ENCODE measurements around the gene STK24. TPM values are rescaled to one million over a fixed set of nuclear protein-coding genes. Genes with fewer than 3 reads are reported as not detected.

STK24 gene
- total RNA-seq, 2 donors from 2014 or later: 115 to 125 TPM

DNA sequence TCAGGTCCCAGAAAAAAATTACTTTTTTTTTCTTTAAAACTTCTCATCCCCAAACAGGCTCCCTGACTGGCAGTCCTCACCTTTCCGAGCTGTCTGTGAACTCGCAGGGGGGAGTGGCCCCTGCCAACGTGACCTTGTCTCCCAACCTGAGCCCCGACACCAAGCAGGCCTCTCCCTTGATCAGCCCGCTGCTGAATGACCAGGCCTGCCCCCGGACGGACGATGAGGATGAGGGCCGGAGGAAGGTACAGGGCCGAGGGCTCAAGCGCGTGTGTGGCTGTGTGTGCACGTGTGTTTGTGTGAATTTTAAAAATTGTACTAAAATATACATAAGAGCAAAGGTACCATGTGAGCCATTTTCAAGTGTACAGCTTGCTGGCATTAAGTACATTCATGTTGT lies 167.6 kb downstream of the STK24 start:
- H3K4me1 Mint-ChIP-seq: peaks cover 6% of the 10 kb centered on the region

DNA sequence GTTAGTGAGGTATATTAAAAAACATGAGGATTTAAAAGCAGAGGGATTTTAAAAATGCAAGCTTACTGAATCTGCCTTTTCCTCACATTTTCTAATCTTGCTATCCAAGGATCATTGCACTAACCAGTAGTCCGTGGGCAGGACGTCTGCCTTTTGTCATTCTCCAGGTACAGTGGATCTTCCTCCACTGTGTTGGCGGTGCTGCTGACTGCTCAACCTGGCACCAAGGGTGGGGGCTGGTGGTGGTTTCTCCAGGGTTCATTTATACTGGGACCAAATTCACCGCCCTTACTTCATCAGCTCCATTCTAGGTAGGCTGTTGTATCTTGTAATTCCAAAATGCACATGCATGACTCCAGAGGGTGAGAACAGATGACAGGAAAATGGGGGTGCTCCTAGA lies 169.3 kb downstream of the STK24 start:
- Mint-ChIP-seq H3K27me3 (ENCODE audit: insufficient read depth) (no peaks in the 10 kb centered on the region), H3K36me3 (ENCODE audit: low read depth) (peaks cover 66% of the 10 kb centered on the region), H3K27ac (no peak overlapping the region), H3K9me3 (no peaks in the 10 kb centered on the region), H3K4me3 (no peak overlapping the region), H3K4me1 (peaks cover 6% of the 10 kb centered on the region)
- H3K36me3 ChIP-seq (ENCODE audit: control insufficient read depth, insufficient read depth, low read length): peaks cover 95% of the 10 kb centered on the region
- WGBS, 2 experiments (ENCODE audit: insufficient coverage in 1 of 2, insufficient read length in 1 of 2): 95 to 100% methylated on average over 4 of the region's 4 CpGs
- H3K27me3 ChIP-seq (ENCODE audit: control insufficient read depth, insufficient read depth, low read length, poor library complexity, severe bottlenecking): no peaks in the 10 kb centered on the region
- no peak overlapping the region for H3K27ac ChIP-seq (ENCODE audit: low read depth, low read length)
- TF ChIP-seq, protein P1, sequence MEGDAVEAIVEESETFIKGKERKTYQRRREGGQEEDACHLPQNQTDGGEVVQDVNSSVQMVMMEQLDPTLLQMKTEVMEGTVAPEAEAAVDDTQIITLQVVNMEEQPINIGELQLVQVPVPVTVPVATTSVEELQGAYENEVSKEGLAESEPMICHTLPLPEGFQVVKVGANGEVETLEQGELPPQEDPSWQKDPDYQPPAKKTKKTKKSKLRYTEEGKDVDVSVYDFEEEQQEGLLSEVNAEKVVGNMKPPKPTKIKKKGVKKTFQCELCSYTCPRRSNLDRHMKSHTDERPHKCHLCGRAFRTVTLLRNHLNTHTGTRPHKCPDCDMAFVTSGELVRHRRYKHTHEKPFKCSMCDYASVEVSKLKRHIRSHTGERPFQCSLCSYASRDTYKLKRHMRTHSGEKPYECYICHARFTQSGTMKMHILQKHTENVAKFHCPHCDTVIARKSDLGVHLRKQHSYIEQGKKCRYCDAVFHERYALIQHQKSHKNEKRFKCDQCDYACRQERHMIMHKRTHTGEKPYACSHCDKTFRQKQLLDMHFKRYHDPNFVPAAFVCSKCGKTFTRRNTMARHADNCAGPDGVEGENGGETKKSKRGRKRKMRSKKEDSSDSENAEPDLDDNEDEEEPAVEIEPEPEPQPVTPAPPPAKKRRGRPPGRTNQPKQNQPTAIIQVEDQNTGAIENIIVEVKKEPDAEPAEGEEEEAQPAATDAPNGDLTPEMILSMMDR (conservative IDR thresholded peaks at IDR 0.05): no peak
- H3K4me1 ChIP-seq (ENCODE audit: control insufficient read depth, insufficient read depth, low read length): no peaks in the 10 kb centered on the region
- H3K4me3 ChIP-seq (ENCODE audit: low read length): no peak overlapping the region
- H3K9me3 ChIP-seq (ENCODE audit: control insufficient read depth, low read length): no peaks in the 10 kb centered on the region
- DNase-seq: no peak
- no peak overlapping the region for H3K9ac ChIP-seq (ENCODE audit: extremely low read depth, low read length, poor library complexity, severe bottlenecking)

More for the DNA sequence above, 167.6 kb downstream of the STK24 start:
- TF ChIP-seq, protein P1 (conservative IDR thresholded peaks at IDR 0.05): no peak
- Histone ChIP-seq H3K9me3 (ENCODE audit: control insufficient read depth, low read length) (no peaks in the 10 kb centered on the region), H3K4me1 (ENCODE audit: control insufficient read depth, insufficient read depth, low read length) (no peaks in the 10 kb centered on the region), H3K27ac (ENCODE audit: low read depth, low read length) (no peak overlapping the region), H3K9ac (ENCODE audit: extremely low read depth, low read length, poor library complexity, severe bottlenecking) (no peak overlapping the region), H3K4me3 (ENCODE audit: low read length) (no peak overlapping the region), H3K36me3 (ENCODE audit: control insufficient read depth, insufficient read depth, low read length) (peaks cover 95% of the 10 kb centered on the region), H3K27me3 (ENCODE audit: control insufficient read depth, insufficient read depth, low read length, poor library complexity, severe bottlenecking) (no peaks in the 10 kb centered on the region)
- H3K9me3 Mint-ChIP-seq: no peaks in the 10 kb centered on the region
- peaks cover 69% of the 10 kb centered on the region for H3K36me3 Mint-ChIP-seq (ENCODE audit: low read depth)
- no peak overlapping the region for H3K4me3 Mint-ChIP-seq
- no peaks in the 10 kb centered on the region for H3K27me3 Mint-ChIP-seq (ENCODE audit: insufficient read depth)
- H3K27ac Mint-ChIP-seq: no peak overlapping the region
- no peak for DNase-seq
- 89 to 96% methylated on average over 3 to 9 of the region's 13 CpGs for WGBS, 2 experiments (ENCODE audit: insufficient coverage in 1 of 2, insufficient read length in 1 of 2)

DNA sequence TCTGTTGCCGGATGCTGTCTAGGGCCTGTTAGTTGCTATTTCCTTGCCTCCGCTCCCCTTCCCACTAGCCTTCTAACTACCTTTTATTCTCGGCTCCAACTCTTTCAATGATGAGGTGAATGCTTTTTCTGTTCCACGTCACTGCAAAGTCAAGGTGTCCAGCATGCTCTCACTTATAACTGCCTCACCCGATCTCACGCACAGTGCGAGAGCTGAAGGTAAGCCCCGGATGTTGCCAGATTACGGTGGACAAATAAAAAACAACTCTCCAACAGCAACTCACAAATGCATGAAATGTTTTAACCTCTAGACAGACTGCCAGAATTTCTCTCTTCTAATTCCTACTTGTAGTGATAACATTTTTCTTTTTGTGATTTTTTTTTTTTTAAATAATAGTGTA lies 169.9 kb downstream of the STK24 start:
- Mint-ChIP-seq H3K36me3 (ENCODE audit: low read depth) (peaks cover 64% of the 10 kb centered on the region), H3K27me3 (ENCODE audit: insufficient read depth) (no peaks in the 10 kb centered on the region), H3K4me3 (no peak overlapping the region), H3K27ac (peak overlapping the region; percentile 4), H3K9me3 (no peaks in the 10 kb centered on the region), H3K4me1 (peaks cover 6% of the 10 kb centered on the region)
- no peak overlapping the region for H3K27ac ChIP-seq (ENCODE audit: low read depth, low read length)
- WGBS, 2 experiments (ENCODE audit: insufficient coverage in 1 of 2, insufficient read length in 1 of 2): 95% methylated on average over 9 of the region's 9 CpGs
- peaks cover 95% of the 10 kb centered on the region for H3K36me3 ChIP-seq (ENCODE audit: control insufficient read depth, insufficient read depth, low read length)
- TF ChIP-seq, protein P1 (conservative IDR thresholded peaks at IDR 0.05): no peak
- no peak for DNase-seq
- no peaks in the 10 kb centered on the region for H3K4me1 ChIP-seq (ENCODE audit: control insufficient read depth, insufficient read depth, low read length)
- no peaks in the 10 kb centered on the region for H3K9me3 ChIP-seq (ENCODE audit: control insufficient read depth, low read length)
- no peak overlapping the region for H3K9ac ChIP-seq (ENCODE audit: extremely low read depth, low read length, poor library complexity, severe bottlenecking)
- no peak overlapping the region for H3K4me3 ChIP-seq (ENCODE audit: low read length)
- H3K27me3 ChIP-seq (ENCODE audit: control insufficient read depth, insufficient read depth, low read length, poor library complexity, severe bottlenecking): no peaks in the 10 kb centered on the region

All from endodermal cell (in vitro differentiated cells).